Measurements from ENCODE around the gene EXT2.

GRCh38 chr11:44199816-44200215 lies 104.3 kb downstream of the EXT2 start:
- no peak for TF ChIP-seq CTCF (IDR thresholded peaks at IDR 0.05 in 4 of 5, conservative IDR thresholded peaks at IDR 0.05 in 1 of 5)
- no peak for TF ChIP-seq POLR2A (IDR thresholded peaks at IDR 0.05)
